Pulmonary artery endothelial cell (primary cell): ENCODE results near the gene CHD9. TPM values are rescaled to one million over a fixed set of nuclear protein-coding genes. Genes with fewer than 3 reads are reported as not detected.

Source experiments
- DNase-seq: peaks from one replicate; pipeline ENCODE4 v3.0.0-alpha.2; 2011; ENCODE audit warnings: low read depth, low spot score
- total RNA-seq: library from RNA; depleted of rRNA; stranded (reverse); fragments of >200 nt; gene quantifications from 2 replicates; pipeline ENCODE4 v1.2.3, GENCODE V29; 2014

CHD9 gene
- total RNA-seq, 1 donor from 2014 or later, result 31.5 TPM

DNA sequence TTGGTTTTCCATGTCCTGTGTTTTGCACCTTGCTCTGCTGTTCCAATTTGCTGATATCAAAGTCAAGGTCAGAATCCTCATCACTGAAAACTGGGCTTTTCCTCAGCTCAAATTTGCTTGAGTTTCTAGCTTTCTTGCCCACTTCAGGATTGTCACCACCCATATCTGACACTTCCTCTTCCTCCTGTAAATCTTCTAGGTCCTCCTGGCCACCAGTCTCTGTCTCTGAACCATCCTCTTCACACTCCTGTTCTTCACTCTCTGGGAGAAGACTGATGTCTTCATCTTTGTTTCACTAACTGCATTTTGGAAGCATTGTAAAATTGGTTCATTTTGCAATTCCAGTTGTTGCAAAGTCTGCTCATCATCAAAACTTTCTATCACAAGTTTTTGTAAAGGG is 316.0 kb downstream of the CHD9 start:
- DNase-seq, result no peak

DNA sequence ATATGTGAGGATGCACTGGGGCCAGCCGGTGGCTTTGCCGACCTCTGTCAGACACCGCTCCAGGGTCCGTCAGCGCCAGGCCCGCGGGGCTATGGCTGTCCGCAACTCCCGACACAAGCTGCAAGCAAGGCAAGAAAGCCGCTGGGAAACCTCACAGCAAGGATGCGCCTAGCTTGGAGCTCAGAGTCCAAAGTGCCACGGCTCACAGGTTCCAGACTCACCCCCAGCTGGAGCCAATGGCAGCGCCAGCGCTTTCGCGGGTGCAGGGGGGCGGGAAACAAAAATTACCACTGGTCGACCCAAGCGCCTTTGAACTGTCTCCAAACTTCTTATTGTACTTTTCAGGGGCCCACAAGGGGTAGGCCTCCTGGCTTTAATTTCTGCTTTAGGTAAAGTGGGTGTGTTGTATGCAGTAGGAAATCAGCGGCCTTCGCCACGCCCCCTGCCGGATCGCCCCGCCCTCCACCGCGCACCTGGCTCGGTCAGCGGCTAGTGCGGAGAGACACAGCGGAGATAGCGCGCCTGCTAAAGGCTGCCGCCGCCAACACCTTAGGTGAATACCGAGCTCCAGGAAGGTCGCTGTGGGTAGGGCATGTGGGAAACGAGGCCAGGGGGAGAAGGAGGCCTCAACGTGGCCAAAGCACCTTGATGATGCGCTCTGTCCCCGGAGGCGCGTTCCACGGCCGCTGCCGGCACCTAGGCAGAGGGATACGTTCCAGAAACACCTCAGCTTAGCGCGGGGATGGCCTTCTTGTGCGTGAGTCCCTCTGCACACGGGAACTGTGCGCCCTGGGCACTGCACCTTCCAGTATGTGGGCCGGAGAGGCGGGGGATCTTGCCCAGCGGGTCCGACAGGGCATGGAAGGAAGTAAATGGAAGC is 318.4 kb downstream of the CHD9 start:
- DNase-seq, result no peak

DNA sequence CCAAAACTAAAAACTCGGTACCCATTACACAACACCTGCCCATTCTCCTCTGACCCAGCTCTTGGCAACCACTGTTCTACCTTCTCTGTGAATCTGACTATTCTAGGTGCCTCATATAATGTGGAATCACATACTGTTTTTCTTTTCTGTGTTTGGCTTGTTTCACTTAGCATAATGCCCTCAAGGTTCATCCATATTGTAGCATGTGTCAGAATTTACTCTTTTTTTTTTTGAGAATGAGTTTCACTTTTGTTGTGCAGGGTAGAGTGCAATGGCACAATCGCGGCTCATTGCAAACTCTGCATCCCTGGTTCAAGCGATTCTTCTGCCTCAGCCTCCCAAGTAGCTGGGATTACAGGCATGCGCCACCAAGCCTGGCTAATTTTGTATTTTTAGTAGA is 320.0 kb downstream of the CHD9 start:
- no peak for DNase-seq

DNA sequence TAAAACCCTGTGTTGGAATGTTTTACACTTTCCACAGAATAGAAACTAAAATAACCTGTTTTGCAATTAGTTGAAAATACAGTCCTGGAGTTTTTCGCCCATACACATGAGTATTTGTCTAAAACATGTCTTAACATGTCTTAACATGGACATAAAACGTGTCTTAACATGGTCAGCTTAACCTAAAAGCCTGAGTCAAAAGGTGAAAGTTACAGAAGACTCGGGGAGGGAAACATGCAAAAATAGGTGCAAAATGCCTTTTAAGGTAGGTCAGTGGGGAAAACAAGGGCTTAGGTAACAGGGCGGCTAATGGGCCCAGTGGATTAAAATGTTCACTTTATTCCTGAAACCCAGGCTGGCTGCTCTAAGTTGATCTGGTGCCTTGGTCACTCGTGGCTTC is 323.3 kb downstream of the CHD9 start:
- DNase-seq, result no peak

Other genes with a start within 250 kb of the CHD9 start
- 0.53 and 1.3 TPM in 2 replicates for gene CHD9NB, start 2.1 kb upstream of the CHD9 start, total RNA-seq